ENCODE data around the gene NXN.
"Not testable (repeated sequence)": the region's sequence is repeated elsewhere in the genome, so short reads cannot be mapped to it uniquely, and the experiment has no call there.

The NXN gene

GRCh38 chr17:916315-916714 is 63.3 kb downstream of the NXN start:
- Histone ChIP-seq H3K9ac (ENCODE audit: insufficient read length, low read depth) (no peak overlapping the region), H3K9me3 (ENCODE audit: insufficient read depth, low read length) (peaks cover 16% of the 10 kb centered on the region; the same call in 1 of the 2 replicates), H3K36me3 (ENCODE audit: insufficient read depth, insufficient read length, low read length) (peaks cover 30% of the 10 kb centered on the region), H3K27me3 (ENCODE audit: insufficient read depth, insufficient read length) (no peaks in the 10 kb centered on the region), H3K4me3 (ENCODE audit: insufficient read length, low read depth) (no peak overlapping the region), H3K4me1 (ENCODE audit: insufficient read depth, insufficient read length) (peaks cover 10% of the 10 kb centered on the region)
- no peak for DNase-seq (ENCODE audit: low read depth, low spot score)
- TF ChIP-seq YY1 (IDR thresholded peaks at IDR 0.05; ENCODE audit: insufficient read depth, insufficient read length) (no peak), ZNF274 (IDR thresholded peaks at IDR 0.05; ENCODE audit: low read depth, low read length) (no peak), SUZ12 (IDR thresholded peaks at IDR 0.05; ENCODE audit: extremely low read depth, insufficient read depth, insufficient read length) (no peak)

DNA sequence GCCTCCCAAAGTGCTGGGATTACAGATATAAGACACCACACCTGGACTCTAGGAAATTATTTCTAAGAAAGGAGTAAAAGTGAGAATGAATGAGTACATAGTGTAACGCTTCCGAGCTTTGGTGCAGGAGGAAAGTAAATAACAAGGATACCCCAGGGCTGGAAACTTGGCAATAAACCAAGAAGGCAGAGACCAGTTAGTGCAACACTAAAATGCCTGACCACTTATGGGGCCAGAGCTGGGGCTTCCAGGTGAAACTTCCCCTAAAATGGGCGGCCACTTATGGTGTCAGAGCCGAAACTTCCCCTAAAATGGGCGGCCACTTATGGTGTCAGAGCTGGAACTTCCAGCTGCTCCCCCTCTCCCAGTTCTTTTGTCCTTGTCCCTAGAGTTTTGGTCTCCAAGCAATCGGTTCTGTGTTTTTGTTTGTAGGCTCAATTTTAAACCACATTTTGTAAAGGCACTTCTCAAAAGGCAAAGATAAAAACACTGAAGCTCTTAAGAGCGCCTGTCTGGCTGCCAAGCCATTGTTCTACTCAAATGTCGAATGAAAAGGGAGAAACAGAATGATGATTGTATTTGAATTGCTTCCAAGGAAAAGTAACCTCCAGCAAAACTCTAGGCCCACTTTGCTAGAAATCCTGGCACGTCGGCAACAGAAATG is 63.9 kb downstream of the NXN start:
- H3K9ac ChIP-seq (ENCODE audit: insufficient read length, low read depth): no peak overlapping the region
- peaks cover 7% of the 10 kb centered on the region for H3K4me1 ChIP-seq (ENCODE audit: insufficient read depth, insufficient read length)
- no peak for TF ChIP-seq YY1 (IDR thresholded peaks at IDR 0.05; ENCODE audit: insufficient read depth, insufficient read length)
- TF ChIP-seq ZNF274 (IDR thresholded peaks at IDR 0.05; ENCODE audit: low read depth, low read length): no peak
- no peak for TF ChIP-seq SUZ12 (IDR thresholded peaks at IDR 0.05; ENCODE audit: extremely low read depth, insufficient read depth, insufficient read length)
- peaks cover 26% of the 10 kb centered on the region for H3K36me3 ChIP-seq (ENCODE audit: insufficient read depth, insufficient read length, low read length)
- no peaks in the 10 kb centered on the region for H3K27me3 ChIP-seq (ENCODE audit: insufficient read depth, insufficient read length)
- no peak for DNase-seq (ENCODE audit: low read depth, low spot score)
- no peak overlapping the region for H3K4me3 ChIP-seq (ENCODE audit: insufficient read length, low read depth)
- H3K9me3 ChIP-seq (ENCODE audit: insufficient read depth, low read length): peaks cover 16% of the 10 kb centered on the region; the same call in 1 of the 2 replicates

GRCh38 chr17:914561-914960 is 65.0 kb downstream of the NXN start:
- H3K27me3 ChIP-seq (ENCODE audit: insufficient read depth, insufficient read length): no peaks in the 10 kb centered on the region
- H3K4me1 ChIP-seq (ENCODE audit: insufficient read depth, insufficient read length): peaks cover 4% of the 10 kb centered on the region
- no peak for DNase-seq (ENCODE audit: low read depth, low spot score)
- TF ChIP-seq ZNF274 (IDR thresholded peaks at IDR 0.05; ENCODE audit: low read depth, low read length) (no peak), YY1 (IDR thresholded peaks at IDR 0.05; ENCODE audit: insufficient read depth, insufficient read length) (no peak), SUZ12 (IDR thresholded peaks at IDR 0.05; ENCODE audit: extremely low read depth, insufficient read depth, insufficient read length) (no peak)
- H3K9ac ChIP-seq (ENCODE audit: insufficient read length, low read depth): no peak overlapping the region
- no peak overlapping the region for H3K4me3 ChIP-seq (ENCODE audit: insufficient read length, low read depth)
- H3K36me3 ChIP-seq (ENCODE audit: insufficient read depth, insufficient read length, low read length): peaks cover 16% of the 10 kb centered on the region
- H3K9me3 ChIP-seq (ENCODE audit: insufficient read depth, low read length): peaks cover 16% of the 10 kb centered on the region; the same call in 1 of the 2 replicates

DNA sequence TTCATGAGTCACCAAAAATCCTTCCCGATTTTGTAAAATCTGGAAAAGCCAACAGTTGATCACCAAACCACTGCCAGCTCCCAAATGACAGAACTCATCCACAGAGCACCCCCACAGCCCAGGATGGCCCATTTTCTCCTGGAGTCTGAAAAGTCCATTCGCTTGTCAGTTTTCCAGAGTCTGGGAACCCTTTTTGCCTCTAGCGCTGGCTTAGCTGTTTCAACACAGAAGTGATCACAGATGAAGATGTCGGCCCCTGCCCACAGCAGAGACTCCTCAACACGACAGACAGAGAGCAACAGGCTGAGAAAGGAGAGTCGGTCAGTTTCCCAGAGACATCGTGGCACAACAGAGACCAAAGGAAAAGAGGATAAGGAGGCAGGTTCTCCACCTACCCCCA is 66.4 kb downstream of the NXN start:
- Histone ChIP-seq H3K4me1 (ENCODE audit: insufficient read depth, insufficient read length) (peaks cover 4% of the 10 kb centered on the region), H3K36me3 (ENCODE audit: insufficient read depth, insufficient read length, low read length) (peaks cover 13% of the 10 kb centered on the region), H3K9me3 (ENCODE audit: insufficient read depth, low read length) (peaks cover 16% of the 10 kb centered on the region; the same call in 1 of the 2 replicates), H3K4me3 (ENCODE audit: insufficient read length, low read depth) (no peak overlapping the region), H3K9ac (ENCODE audit: insufficient read length, low read depth) (no peak overlapping the region), H3K27me3 (ENCODE audit: insufficient read depth, insufficient read length) (no peaks in the 10 kb centered on the region)
- no peak for DNase-seq (ENCODE audit: low read depth, low spot score)
- no peak for TF ChIP-seq ZNF274 (IDR thresholded peaks at IDR 0.05; ENCODE audit: low read depth, low read length)
- TF ChIP-seq SUZ12 (IDR thresholded peaks at IDR 0.05; ENCODE audit: extremely low read depth, insufficient read depth, insufficient read length): no peak
- TF ChIP-seq YY1 (IDR thresholded peaks at IDR 0.05; ENCODE audit: insufficient read depth, insufficient read length): no peak

DNA sequence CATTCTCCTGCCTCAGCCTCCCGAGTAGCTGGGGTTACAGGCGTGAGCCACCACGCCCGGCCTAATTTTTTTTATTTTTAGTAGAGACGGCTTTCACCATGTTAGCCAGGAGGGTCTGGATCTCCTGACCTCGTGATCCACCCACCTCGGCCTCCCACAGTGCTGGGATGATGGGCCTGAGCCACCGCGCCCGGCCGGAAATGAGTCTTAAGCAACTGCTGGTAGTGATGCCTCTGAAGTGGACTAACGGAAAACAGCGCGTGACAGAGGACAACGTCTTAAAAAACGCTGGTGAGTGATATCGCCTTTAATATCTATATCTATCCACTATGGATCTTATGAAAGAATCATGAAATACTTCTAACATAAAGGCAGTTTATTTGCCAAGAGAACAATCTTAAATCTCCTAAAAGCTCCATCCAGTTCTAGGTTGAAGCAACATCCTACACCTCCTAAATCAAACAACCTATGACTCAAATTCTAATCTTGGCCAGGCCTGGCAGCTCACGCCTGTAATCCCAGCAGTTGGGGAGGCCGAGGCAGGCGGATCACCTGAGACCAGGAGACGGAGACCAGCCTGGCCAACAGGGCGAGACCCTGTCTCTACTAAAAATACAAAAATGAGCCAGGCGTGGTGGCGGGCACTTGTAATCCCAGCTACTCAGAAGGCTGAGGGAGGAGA is 69.8 kb downstream of the NXN start:
- DNase-seq (ENCODE audit: low read depth, low spot score): no peak

DNA sequence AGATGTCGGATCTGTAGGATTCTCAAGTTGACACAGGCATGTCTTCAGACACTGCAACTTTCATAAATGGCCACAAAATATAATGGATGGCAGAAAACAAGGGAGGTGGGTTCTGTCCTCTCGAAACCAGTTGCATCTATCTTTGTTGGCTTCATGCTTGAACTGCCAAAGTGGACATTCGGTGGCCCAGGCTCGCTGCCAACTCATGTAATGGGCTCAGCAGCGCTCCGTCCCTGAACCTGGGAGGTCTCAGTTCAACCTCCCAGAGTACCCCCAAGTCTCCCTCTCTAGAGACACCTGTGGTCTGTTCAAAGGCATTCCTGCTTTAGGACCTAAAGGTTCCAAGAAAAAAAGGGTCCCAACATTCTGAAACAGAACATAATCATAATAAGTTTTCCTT is 71.9 kb downstream of the NXN start:
- Histone ChIP-seq H3K4me3 (ENCODE audit: insufficient read length, low read depth) (no peak overlapping the region), H3K9me3 (ENCODE audit: insufficient read depth, low read length) (no peaks in the 10 kb centered on the region), H3K36me3 (ENCODE audit: insufficient read depth, insufficient read length, low read length) (peaks cover 5% of the 10 kb centered on the region), H3K9ac (ENCODE audit: insufficient read length, low read depth) (no peak overlapping the region), H3K27me3 (ENCODE audit: insufficient read depth, insufficient read length) (no peaks in the 10 kb centered on the region), H3K4me1 (ENCODE audit: insufficient read depth, insufficient read length) (no peaks in the 10 kb centered on the region)
- TF ChIP-seq SUZ12 (IDR thresholded peaks at IDR 0.05; ENCODE audit: extremely low read depth, insufficient read depth, insufficient read length) (no peak), ZNF274 (IDR thresholded peaks at IDR 0.05; ENCODE audit: low read depth, low read length) (no peak), YY1 (IDR thresholded peaks at IDR 0.05; ENCODE audit: insufficient read depth, insufficient read length) (no peak)
- DNase-seq (ENCODE audit: low read depth, low spot score): no peak

More for the DNA sequence above, 69.8 kb downstream of the NXN start:
- TF ChIP-seq SUZ12 (IDR thresholded peaks at IDR 0.05; ENCODE audit: extremely low read depth, insufficient read depth, insufficient read length) (no peak), ZNF274 (IDR thresholded peaks at IDR 0.05; ENCODE audit: low read depth, low read length) (no peak)
- H3K36me3 ChIP-seq (ENCODE audit: insufficient read depth, insufficient read length, low read length): peaks cover 8% of the 10 kb centered on the region
- peaks cover 3% of the 10 kb centered on the region for H3K4me1 ChIP-seq (ENCODE audit: insufficient read depth, insufficient read length)
- no peaks in the 10 kb centered on the region for H3K27me3 ChIP-seq (ENCODE audit: insufficient read depth, insufficient read length)
- H3K4me3 ChIP-seq (ENCODE audit: insufficient read length, low read depth): no peak overlapping the region
- no peaks in the 10 kb centered on the region for H3K9me3 ChIP-seq (ENCODE audit: insufficient read depth, low read length)
- H3K9ac ChIP-seq (ENCODE audit: insufficient read length, low read depth): no peak overlapping the region

- not testable (repeated sequence) for H3K9me3 ChIP-seq (ENCODE audit: insufficient read depth, low read length); H3K9ac ChIP-seq (ENCODE audit: insufficient read length, low read depth); H3K27me3 ChIP-seq (ENCODE audit: insufficient read depth, insufficient read length); DNase-seq (ENCODE audit: low read depth, low spot score); H3K4me3 ChIP-seq (ENCODE audit: insufficient read length, low read depth); H3K36me3 ChIP-seq (ENCODE audit: insufficient read depth, insufficient read length, low read length); H3K4me1 ChIP-seq (ENCODE audit: insufficient read depth, insufficient read length)
Measured at GRCh38 chr17:905708-906107, 73.9 kb downstream of the NXN start.

Measured in NT2/D1 (cell line).